Measurements from ENCODE around the gene CDH4. TPM values are rescaled to one million over a fixed set of nuclear protein-coding genes. Genes with fewer than 3 reads are reported as not detected.

CDH4 gene
- total and polyA plus RNA-seq, 2 of the 4 experiments (the other 2 are of a cell fraction), result 1.6 to 3.5 TPM

DNA sequence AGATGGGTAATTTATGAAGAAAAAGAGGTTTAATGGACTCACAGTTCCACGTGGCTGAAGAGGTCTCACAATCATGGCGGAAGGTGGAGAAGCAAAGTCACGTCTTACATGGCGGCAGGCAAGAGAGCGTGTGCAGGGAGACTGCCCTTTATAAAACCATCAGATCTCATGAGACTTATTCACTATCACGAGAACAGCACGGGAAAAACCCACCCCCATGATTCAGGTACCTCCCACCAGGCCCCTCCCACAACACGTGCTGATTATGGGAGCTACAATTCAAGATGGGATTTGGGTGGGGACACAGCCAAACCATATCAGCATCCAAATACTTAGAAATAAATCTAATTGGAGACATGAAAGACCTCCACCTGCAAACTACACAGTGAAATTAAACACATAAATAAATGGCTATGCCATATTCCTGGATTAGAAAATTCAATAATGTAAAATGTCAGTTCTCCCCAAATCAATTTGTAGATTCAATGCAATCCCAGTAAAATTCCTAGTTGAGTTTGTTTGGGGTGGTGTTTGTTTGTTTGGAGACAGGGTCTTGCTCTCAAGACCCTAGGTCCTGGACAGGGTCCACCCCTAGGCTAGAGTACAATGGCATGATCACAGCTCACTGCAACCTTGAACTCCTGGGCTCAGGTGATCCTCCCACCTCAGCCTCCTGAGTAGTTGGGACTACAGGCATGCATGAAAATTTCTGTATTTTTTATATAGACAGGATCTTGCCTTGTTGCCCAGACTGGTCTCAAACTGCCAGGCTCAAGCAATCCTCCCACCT, 712.0 kb downstream of the CDH4 start:
- dilution Hi-C loops (cut with HindIII; ENCODE audit: low sequenced_read_pairs, unreplicated experiment), result no loop called here
- intact Hi-C loops (cut with micrococcal nuclease), result no loop called here
- no peak overlapping the region for H4K91ac ChIP-seq (ENCODE audit: insufficient read depth, low read depth, low read length)
- no peaks in the 10 kb centered on the region for H3K79me1 ChIP-seq (ENCODE audit: low read depth in 1 of 2, low read length in 2 of 2)
- no peak overlapping the region for H4K5ac ChIP-seq (ENCODE audit: low read depth, low read length)
- no peak overlapping the region for H2AK5ac ChIP-seq (ENCODE audit: low read depth, low read length)
- ChIA-PET POLR2A (ENCODE audit: unreplicated experiment) (no interaction called here), CTCF (no interaction called here)
- TF ChIP-seq, protein P1, sequence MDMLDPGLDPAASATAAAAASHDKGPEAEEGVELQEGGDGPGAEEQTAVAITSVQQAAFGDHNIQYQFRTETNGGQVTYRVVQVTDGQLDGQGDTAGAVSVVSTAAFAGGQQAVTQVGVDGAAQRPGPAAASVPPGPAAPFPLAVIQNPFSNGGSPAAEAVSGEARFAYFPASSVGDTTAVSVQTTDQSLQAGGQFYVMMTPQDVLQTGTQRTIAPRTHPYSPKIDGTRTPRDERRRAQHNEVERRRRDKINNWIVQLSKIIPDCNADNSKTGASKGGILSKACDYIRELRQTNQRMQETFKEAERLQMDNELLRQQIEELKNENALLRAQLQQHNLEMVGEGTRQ (IDR thresholded peaks at IDR 0.05; ENCODE audit: low read depth, low read length), result no peak
- TF ChIP-seq RAD21 (IDR thresholded peaks at IDR 0.05; ENCODE audit: low read length), result no peak
- in situ Hi-C loops (cut with MboI; ENCODE audit: low sequenced_read_pairs), result no loop called here
- no TSS peak for BruUV-seq (replicated peaks)
- H2AK9ac ChIP-seq (replicated peaks; ENCODE audit: low read depth, low read length, poor library complexity), result no peak overlapping the region
- H3K14ac ChIP-seq (replicated peaks; ENCODE audit: low read depth, low read length), result no peak overlapping the region
- H4K20me1 ChIP-seq (ENCODE audit: insufficient read depth, low read length), result no peaks in the 10 kb centered on the region
- H3K4me1 ChIP-seq (ENCODE audit: control insufficient read depth, insufficient read depth, low read length), result no peaks in the 10 kb centered on the region
- no peak overlapping the region for H3K4me2 ChIP-seq (ENCODE audit: low read depth, low read length)
- no peaks in the 10 kb centered on the region for H3K9me3 ChIP-seq (ENCODE audit: control insufficient read depth, insufficient read depth, low read length)
- H3K9me1 ChIP-seq (ENCODE audit: insufficient read depth, low read length), result no peaks in the 10 kb centered on the region; the same call in 1 of the 2 replicates
- no peak overlapping the region for H3K4ac ChIP-seq (ENCODE audit: low read depth, low read length)
- no peak overlapping the region for H3K9ac ChIP-seq (ENCODE audit: low read depth, low read length)
- H3K23ac ChIP-seq (ENCODE audit: low read depth, low read length), result no peak overlapping the region
- H3K27me3 ChIP-seq (ENCODE audit: control insufficient read depth, insufficient read depth, low read length), result peaks cover 24% of the 10 kb centered on the region
- no peak overlapping the region for H2BK15ac ChIP-seq (ENCODE audit: low read depth, low read length)
- no peak overlapping the region for H3K56ac ChIP-seq (ENCODE audit: extremely low read depth, insufficient read depth, low read length)
- no peak overlapping the region for H2BK5ac ChIP-seq (ENCODE audit: low read depth, low read length, poor library complexity, severe bottlenecking)
- DNase-seq, result no peak
- no peak overlapping the region for H3K27ac ChIP-seq (ENCODE audit: insufficient read depth, low read length)
- no peak overlapping the region for H2BK20ac ChIP-seq (ENCODE audit: low read depth, low read length)
- H2AFZ ChIP-seq (replicated peaks; ENCODE audit: low read length, poor library complexity), result no peak overlapping the region
- no peaks in the 10 kb centered on the region for H3K36me3 ChIP-seq (ENCODE audit: control insufficient read depth, insufficient read depth, low read length)
- no peak overlapping the region for H3K4me3 ChIP-seq (ENCODE audit: insufficient read depth, low read depth, low read length)
- no peak for ATAC-seq (ENCODE audit: low read depth)
- H3K18ac ChIP-seq (ENCODE audit: low read depth, low read length), result no peak overlapping the region
- 60% methylated on average over 1 of the region's 8 CpGs; no CpG with 5 or more reads in 1 of the 2 experiments for WGBS, 2 experiments (ENCODE audit: extremely low coverage in 2 of 2, insufficient read length in 1 of 2)
- H2BK120ac ChIP-seq (ENCODE audit: low read depth, low read length), result no peak overlapping the region
- H4K8ac ChIP-seq (ENCODE audit: low read depth in 2 of 2, low read length in 2 of 2), result no peak overlapping the region

Measured in IMR-90 (cell line).